Skin epidermis (tissue), 12 donors: ENCODE data around the gene PCYT2.

ENCODE experiments used
- H3K27ac ChIP-seq, 21 experiments: fragments of 200-600 bp; sonication (generic) in 11 of 21; one replicate each; pipeline ENCODE4 v1.5.0; 2020; ENCODE audit warnings: mild to moderate bottlenecking in 3 of 21, inconsistent platforms in 2 of 21, moderate library complexity in 2 of 21
- H3K4me3 ChIP-seq, 7 experiments: fragments of 200-600 bp; sonication (generic) in 2 of 7; one replicate each; pipeline ENCODE4 v1.5.0; 2020; ENCODE audit warnings: inconsistent platforms in 2 of 7, mild to moderate bottlenecking in 2 of 7, moderate library complexity in 1 of 7

Gene PCYT2

DNA sequence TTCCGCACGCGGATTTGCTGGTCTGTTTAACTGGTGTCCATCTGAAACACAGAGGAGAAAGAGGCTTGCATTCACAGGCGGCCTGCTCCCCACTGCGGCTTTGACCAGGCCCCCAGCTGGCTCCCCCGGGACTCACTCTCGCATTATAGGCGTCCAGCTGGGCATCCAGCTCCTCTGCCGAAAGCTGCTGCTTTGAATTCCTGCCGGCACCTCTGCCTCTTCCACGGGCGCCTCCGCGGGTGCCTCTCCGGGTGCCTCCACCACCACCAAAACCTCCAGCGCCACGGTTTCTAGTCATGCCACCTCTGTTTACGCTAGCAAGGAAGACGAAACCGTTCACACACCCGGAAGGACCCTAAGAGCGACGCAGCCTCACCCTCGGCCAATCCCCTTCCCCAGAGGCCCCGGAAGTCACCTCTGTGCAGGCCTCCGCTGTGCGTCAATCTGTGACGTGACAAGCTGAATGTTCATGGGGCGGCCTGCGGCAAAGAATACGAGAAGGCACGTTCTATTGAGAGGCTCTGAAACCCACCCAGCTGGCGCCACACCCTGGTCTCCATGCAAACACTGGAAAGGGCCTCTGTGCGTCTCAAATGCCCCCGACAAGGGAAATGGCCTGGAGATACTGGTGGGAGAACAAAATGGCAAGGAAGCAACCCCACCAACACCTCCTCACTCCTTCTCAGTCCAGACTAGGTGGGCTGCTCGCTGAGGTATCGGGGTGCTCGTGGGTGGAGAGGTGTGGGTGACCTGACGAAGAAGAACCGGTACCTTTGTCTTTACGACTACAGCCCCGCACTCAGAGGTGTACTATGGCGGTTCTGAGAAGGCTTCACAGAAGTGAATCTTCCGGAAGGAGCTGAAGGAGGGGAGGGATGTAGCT, 22.9 kb downstream of the PCYT2 start:
- H3K4me3 ChIP-seq = no peak overlapping the region

DNA sequence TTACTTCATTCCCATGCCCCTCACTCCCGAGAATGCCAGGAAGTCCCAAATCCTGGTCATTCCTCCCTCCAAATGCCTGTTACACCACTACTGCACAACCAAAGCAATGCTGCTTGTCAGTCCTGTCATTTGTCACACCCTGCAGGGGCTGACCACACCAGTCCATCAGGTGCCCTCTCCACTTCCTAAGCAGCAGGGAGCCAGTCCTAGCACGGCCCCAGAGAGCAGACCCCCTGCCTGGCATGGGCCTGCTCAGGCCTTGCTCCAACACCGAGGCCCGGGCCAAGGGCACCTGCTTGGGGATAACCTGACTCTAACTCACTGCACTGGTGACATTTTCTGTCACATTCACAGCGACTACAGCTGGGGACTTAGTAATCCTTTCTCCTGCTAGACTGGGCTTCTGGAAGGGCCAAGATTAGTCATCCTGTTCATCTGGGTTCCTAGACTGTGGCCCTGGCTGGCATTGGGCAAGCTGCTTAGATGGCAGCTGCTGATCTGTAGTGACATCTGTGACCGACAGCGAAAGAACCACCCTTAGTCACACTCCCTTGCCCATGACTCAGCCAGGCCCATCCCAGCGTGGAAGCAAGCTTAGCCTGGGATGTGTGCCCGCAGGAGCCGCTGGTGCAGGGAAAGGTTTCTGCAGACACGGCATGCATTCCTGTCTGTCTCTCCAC, 25.2 kb downstream of the PCYT2 start:
- Histone ChIP-seq H3K27ac (peak overlapping the region in 6 of 21 experiments; percentile 2 to 62 (median 38)), H3K4me3 (no peak overlapping the region)

More for the DNA sequence above, 22.9 kb downstream of the PCYT2 start:
- H3K27ac ChIP-seq = no peak overlapping the region

DNA sequence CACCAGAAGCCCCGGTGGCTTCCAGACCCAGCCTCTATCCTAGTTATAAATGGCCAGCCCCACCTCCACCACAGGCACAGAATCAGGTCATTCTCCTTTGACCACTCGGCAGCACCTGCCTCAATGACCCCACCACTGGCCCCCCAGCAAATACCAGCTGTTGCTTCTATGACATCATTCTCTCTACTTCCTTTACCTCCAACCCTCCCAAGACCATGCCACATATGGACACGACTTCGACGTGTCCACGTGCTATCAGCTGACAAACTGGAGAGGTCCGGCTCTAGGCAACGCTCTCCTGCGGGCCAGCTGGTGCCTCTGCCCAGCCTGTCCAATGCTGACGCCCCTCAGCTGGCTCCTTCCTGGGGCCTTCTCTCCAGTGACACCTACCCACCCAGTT, 25.7 kb downstream of the PCYT2 start:
- H3K27ac ChIP-seq = peak overlapping the region in 4 of 21 experiments; percentile 14 to 62 (median 38)
- H3K4me3 ChIP-seq = no peak overlapping the region

DNA sequence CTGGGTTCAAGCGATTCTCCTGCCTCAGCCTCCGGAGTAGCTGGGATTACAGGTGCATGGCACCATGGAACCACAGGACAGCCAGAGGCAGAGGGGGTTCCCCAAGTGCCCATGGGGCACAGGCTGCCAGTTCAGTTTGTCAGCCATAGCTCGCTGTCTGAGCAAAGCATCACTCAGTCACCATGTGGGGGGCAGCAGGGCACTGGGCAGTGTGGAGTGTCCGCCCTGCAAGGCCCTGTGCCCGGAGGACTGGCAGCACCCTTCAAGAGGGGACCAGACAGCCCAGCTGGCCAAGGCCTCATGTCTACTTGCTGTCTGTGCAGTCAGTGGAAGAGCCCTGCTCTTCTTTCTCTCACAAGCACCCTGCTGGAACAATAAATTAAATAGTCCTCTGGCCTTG, 26.2 kb downstream of the PCYT2 start:
- peak overlapping the region in 1 of 21 experiments; percentile 62 for H3K27ac ChIP-seq
- H3K4me3 ChIP-seq = no peak overlapping the region

DNA sequence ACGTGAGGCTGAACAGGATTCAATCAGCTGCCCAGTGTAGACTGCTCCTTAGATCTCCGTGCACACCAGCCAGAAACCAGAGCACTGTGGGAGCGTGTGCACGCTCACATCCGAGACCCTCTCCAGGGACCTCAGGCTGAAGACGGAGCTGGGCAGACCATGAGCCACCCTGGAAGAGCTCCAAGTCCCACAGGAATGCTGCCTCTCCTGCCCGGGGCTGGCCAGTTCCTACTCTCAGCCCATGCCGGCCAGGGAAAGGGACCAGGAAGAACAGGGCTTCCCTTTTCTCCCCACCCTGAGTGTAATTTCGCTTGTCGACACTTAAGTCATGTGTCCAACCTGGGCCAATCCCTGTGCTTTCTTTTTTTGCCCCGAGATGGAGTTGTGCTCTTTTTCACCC, 26.7 kb downstream of the PCYT2 start:
- no peak overlapping the region for H3K4me3 ChIP-seq
- no peak overlapping the region for H3K27ac ChIP-seq

DNA sequence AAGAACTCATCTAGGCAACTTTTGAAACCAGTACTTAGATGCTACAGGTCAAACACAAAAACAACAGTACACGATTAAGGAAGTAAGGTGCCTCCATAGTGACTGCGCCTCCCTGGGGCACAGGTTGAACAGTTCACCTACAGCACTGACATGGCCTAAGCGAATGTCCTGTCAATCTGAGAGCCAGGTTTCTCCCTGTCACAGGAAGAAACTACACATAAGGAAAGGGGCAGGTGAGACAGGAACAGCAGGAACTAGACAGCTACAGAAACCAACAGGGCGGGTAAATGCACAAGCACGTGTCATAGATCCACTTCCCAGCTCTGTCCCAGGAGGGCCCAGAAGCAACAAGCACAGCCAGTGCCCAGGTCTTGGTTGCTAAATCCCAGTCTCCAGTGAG, 32.1 kb downstream of the PCYT2 start:
- no peak overlapping the region for H3K4me3 ChIP-seq
- H3K27ac ChIP-seq = no peak overlapping the region

DNA sequence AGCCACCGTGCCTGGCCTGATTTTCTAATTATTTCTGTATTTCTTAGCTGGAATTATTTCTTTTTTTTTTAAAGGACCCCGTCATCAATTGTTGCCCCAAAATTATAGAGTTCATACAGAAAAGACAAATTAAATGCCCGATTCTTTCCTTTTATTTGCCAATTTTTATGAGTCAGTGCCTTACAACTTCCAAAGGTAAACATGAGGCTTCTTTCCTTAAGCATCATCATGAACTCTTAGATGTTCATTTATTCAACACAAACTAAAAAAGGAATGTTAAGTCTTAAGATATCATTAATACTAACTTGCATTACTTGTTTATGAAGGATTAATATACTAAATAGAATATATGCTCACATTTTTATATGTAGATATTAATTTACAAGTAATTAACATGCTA, 32.9 kb downstream of the PCYT2 start:
- H3K27ac ChIP-seq = no peak overlapping the region
- no peak overlapping the region for H3K4me3 ChIP-seq

DNA sequence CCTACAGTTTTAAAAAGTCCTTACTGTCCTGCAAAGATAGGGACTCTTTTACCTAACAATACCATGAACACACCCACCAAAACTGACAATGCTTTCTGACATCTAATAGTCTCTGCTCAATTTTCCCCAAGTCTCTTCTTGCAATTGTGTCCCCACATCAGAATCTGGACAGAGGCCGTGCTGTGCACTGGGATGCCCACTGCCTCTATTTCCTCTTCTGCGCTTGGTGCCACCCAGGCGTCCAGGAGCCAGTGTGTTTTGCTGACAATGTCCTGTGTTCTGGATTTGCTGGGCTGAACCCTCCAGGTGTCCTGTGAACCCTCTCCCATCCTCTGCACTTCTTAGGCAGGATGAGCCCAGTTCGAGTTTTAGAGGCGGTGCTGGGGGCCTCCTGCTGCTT, 33.6 kb downstream of the PCYT2 start:
- Histone ChIP-seq H3K4me3 (no peak overlapping the region), H3K27ac (no peak overlapping the region)

DNA sequence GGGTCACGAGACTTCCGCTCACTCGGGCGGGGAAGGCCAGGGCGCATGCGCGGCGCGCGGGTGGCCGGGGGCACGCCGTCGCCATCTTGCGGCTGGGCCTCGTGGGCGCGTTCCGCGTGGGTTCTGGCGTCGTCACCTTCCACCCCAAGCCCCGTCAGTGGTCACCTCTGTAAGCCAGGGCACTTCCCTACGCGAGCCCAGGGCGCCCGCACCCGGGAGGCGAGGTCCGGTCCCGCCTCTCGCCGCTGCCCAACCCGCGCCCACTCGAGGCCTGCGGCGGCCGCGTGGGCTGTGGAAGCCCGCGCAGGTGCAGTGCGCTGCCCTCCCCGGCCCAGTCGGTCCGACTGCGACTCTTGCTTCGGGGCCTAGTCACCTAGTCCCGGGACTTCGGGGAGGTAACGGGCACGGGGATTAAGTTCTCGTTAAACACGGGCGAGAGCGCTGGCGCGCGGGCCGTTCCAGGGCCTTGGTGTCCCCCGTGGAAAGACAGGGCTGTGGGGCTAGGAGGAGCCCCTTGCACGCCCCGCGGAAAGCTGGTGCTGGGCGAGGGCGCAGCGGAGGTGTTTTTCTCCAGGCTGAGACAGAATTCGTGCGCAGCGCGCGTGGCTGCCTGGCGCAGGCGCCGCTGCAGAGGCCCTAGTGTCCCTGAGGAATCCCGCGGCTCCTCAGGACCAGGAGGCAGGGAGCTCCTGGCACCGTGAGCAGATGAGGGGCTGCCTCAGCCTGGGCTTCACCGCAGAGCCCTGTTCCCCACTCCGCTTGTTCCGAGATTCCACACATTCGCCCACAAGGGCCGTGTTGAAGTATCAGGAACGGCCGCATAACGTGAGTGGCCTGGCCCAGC, 39.6 kb downstream of the PCYT2 start:
- H3K4me3 ChIP-seq = peak overlapping the region; percentile 72 to 93 (median 83)
- H3K27ac ChIP-seq = peak overlapping the region; percentile 94 to 100 (median 99)

DNA sequence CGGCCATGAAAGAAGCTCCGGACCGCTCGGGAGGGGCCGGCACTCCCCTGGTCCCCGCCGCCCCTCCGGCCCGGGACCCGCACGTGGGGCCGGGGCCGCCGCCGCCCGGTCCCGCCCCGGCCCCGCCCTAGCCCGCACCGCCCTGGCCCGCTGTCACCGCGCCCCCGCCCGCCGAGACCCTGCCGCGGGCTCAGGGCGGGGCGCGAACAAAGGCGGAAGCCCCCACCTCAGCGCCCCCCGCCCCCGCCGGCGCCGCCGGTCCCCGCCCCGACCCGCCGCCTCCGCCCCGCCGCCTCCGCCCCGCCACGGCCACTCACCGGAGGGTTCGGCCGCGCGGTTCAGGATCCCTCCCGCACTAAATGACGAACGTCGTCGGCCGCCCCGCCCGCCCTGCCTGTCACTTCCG, 40.2 kb downstream of the PCYT2 start, which contains the start of gene ARHGDIA:
ARHGDIA (minus strand) TSS at position 357 of the 406 bp plus-strand sequence. CDS start 1,407 bp downstream, outside the sequence.
- peak within 1 kb of the TSS; percentile 96 to 100 (median 99) for H3K27ac ChIP-seq
- peak within 1 kb of the TSS; percentile 72 to 93 (median 83) for H3K4me3 ChIP-seq

DNA sequence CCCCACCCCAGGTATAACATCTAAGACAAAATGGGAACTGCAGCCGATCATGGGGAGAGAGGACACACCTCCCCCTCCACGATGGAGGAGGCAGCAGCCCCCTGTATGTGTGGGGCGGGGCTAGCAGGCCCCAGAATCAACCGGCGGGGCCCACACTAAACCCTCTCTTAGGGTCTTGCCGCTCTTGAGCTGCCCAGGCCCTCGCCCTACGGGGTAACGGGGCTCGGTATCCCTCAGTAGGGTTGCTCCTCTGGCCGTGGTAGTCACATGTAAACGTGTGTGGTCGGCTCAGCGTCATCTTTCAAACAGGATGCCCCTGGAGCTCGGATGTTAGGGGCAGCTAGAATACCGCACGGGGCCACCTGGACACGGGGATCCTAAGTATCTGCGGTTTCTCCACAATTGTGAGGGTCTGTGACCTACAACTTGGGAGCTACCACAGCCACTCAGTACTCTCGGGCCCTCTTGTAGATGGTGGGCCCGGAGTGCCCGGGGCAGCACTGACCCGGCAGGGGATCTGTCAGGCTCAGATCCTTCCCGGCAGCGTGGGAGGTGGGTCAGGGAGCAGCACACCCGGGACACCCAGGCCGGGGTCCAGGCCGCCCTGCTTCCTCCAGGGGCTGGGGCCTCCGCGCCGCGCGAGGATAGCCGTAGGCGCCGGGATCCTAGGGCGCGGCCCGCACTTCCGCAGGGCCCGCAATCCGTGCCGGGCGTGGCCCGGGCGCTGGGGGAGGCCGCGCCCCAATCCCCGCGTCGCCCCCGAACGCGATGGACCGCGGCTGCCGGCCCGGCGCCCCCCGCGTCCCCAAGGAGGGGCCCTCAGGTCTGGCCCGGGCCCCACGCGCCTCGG, 40.8 kb downstream of the PCYT2 start:
- peak overlapping the region; percentile 74 to 100 (median 99) for H3K27ac ChIP-seq
- peak overlapping the region; percentile 60 to 93 (median 83) for H3K4me3 ChIP-seq

DNA sequence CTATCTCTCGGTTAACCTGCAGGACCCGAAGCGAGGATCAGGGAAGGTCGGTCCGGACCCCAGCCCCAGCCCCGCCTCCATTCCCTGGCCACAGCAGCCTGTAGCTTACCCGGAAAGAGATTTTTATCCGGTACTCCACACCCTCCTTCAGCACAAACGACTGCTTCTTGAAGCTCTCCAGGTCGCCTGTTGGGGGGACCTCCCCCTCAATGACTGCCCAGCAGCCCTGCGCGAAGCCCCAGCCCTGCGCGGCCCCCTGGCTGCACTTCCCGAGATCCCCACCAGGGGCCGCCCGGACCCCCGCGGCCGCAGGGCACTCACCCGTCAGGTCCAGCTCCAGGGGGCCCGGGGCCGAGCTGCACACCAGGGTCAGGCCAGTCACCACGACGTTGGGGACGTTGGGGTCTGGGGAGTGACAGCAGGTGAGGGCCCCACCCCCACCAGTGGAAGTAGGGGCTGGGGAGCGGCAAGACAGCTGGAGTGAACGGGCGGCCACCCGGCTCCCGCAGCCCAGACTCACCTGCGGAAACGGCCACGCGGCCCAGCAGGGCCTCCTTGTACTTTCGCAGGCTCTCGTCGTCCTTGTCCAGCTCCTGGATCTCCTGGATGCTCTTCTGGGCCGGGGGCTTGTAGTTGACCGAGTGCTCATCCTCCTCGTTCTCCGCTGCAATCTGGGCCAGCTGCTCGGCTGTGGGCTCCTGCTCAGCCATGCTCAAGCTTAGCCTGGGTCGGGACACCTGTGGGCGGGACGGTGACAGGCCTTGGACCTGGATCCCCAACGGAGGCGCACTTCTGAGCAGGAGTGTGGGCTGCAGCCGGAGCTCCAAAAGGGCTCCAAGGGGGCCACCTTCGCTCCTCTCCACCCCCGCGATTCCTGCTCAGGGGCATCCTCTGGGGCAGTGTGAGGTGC, 41.7 kb downstream of the PCYT2 start:
- peak overlapping the region in 20 of 21 experiments; percentile 74 to 100 (median 99) for H3K27ac ChIP-seq
- peak overlapping the region; percentile 60 to 93 (median 83) for H3K4me3 ChIP-seq

DNA sequence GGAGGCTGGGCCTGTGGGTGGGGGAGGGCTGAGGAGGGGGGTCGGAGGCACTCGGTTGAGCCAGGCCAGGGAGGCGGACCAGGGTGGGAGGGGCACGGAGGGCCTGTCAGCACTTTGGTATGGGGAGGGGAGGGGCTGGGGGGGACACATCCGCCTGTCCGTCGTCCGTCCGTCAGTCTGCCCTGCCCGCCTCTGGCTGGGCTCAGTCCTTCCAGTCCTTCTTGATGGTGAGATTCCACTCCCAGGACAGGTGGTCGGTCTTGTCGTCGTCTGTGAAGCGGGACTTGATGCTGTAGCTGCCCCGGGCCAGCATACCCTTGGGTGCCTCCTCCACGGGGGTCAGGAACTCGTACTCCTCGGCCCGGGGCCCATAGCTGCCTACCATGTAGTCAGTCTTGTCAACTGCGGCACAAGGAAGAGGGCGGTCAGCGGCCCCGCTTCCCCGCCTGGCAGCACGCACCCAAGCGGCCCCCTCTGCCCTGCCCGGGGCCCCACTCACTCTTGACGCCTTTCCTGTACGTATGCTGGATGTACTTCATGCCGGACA, 42.5 kb downstream of the PCYT2 start:
- Histone ChIP-seq H3K4me3 (peak overlapping the region in 1 of 7 experiments; percentile 72), H3K27ac (peak overlapping the region in 13 of 21 experiments; percentile 10 to 99 (median 92))

DNA sequence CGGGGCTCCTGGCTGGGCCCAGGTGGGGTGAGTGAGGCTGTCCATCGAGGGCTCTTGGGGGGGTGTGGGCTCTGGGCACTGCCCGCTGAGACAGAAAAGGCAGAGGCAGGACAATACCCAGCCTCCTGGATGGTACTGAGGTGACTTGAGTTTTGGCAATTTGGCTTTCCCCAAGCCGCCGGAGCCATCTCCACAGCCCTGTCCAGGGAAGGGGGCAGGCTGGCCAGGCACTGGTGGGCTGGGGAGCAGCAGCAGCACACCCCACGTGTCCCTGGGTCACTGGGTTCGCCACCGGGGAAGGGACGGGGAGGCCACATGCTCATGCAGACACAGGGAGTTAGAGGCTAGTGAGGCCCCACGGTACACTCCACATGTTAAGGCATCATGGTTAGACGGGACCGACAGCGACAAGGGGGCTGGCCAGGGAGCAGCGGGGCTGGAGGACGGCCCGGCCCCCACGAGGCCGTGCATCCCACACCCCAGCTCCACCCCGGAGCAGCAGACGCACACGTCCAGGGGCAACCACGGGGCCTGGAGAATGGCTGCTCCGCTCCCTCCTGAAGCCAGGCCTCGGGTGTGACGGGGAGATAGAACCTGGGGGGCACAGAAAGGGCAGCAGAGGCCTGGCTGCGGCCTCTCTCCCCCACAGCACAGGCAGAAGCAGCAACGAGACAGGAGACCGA, 43.1 kb downstream of the PCYT2 start:
- Histone ChIP-seq H3K27ac (peak overlapping the region in 10 of 21 experiments; percentile 11 to 99 (median 38)), H3K4me3 (no peak overlapping the region)

DNA sequence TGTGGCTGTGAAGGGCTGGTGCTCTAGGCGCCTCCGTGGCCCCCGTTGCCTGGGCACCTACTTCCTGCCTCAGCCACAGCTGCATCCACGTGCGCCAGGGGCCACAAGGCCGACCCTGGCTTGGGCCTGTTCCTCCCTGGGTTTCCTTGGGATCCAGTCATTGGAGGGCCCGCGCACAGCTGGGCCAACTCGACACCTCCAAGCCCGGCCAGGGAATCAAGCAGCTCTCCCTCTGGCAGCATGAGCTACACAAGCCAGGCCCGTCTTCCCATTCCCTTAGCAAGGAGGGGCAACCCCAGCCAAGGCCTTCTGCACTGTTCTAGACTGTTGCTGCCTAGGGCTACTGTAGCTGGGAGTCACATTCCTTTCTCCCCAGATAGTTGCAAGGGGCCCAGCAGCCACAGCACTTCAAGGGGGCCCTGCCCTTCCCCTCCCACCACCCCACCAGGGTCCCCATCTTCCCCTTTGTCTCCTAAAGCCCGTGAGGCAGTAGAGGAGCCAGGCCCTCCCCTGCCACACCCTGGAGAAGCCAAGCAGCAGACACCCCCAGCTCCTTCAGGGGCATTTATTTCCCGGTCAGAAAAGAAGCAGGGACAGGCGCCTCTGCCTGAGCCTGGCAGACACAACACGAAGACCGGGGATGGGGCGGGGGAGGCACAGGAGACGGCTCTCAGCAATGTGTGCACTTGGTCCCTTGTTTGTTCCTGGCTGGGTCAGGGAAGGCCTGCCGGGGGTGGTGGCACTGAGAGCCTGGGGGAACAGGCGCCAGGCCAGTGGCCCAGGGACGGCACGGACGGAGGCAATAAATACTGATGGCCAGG, 43.8 kb downstream of the PCYT2 start:
- H3K27ac ChIP-seq = peak overlapping the region in 12 of 21 experiments; percentile 2 to 99 (median 40)
- no peak overlapping the region for H3K4me3 ChIP-seq
